Measurements from ENCODE around the gene SIGLEC1.

SIGLEC1 gene

GRCh38 chr20:3686421-3686820, 26.0 kb downstream of the SIGLEC1 start:
- no peak for TF ChIP-seq CTCF (IDR thresholded peaks at IDR 0.05; ENCODE audit: insufficient read depth, low read length)
- no peak for TF ChIP-seq REST (IDR thresholded peaks at IDR 0.05; ENCODE audit: insufficient replicate concordance, low read depth)
- no peak for TF ChIP-seq POLR2AphosphoS5 (IDR thresholded peaks at IDR 0.05; ENCODE audit: low read depth)
- TF ChIP-seq GABPA (IDR thresholded peaks at IDR 0.05; ENCODE audit: low read depth), result no peak
- TF ChIP-seq SPI1 (IDR thresholded peaks at IDR 0.05; ENCODE audit: borderline replicate concordance, low read depth), result no peak
- DNase-seq (ENCODE audit: low read depth in 1 of 2, low spot score in 1 of 2), result no peak
- Histone ChIP-seq H3K4me3 (replicated peaks; ENCODE audit: insufficient read depth, low read length) (no peak overlapping the region), H3K27ac (replicated peaks) (no peak overlapping the region), H3K27me3 (ENCODE audit: insufficient read depth, poor library complexity, severe bottlenecking) (peaks cover 25% of the 10 kb centered on the region)

- Histone ChIP-seq H3K27me3 (ENCODE audit: insufficient read depth, poor library complexity, severe bottlenecking) (peaks cover 36% of the 10 kb centered on the region), H3K27ac (replicated peaks) (no peak overlapping the region), H3K4me3 (replicated peaks; ENCODE audit: insufficient read depth, low read length) (no peak overlapping the region)
- DNase-seq (ENCODE audit: low read depth in 1 of 2, low spot score in 1 of 2), result no peak
- TF ChIP-seq REST (IDR thresholded peaks at IDR 0.05; ENCODE audit: insufficient replicate concordance, low read depth), result no peak
Measured at GRCh38 chr20:3685341-3685740, 27.1 kb downstream of the SIGLEC1 start.

- DNase-seq (ENCODE audit: low read depth in 1 of 2, low spot score in 1 of 2), result no peak
- peaks cover 54% of the 10 kb centered on the region for H3K27me3 ChIP-seq (ENCODE audit: insufficient read depth, poor library complexity, severe bottlenecking)
- no peak within 1 kb of the TSS for H3K4me3 ChIP-seq (replicated peaks; ENCODE audit: insufficient read depth, low read length)
- TF ChIP-seq CTCF (IDR thresholded peaks at IDR 0.05; ENCODE audit: insufficient read depth, low read length) (no peak), POLR2AphosphoS5 (IDR thresholded peaks at IDR 0.05; ENCODE audit: low read depth) (no peak)
- H3K27ac ChIP-seq (replicated peaks), result no peak within 1 kb of the TSS
Measured at GRCh38 chr20:3681931-3682781, 30.2 kb downstream of the SIGLEC1 start, which contains the start of gene ADAM33. Gene ADAM33, minus strand, starts transcription at chr20:3682010. Its CDS starts 6 bp downstream, at chr20:3682004.

GRCh38 chr20:3681352-3681930, 31.0 kb downstream of the SIGLEC1 start:
- H3K27me3 ChIP-seq (ENCODE audit: insufficient read depth, poor library complexity, severe bottlenecking), result peaks cover 55% of the 10 kb centered on the region
- no peak for DNase-seq (ENCODE audit: low read depth in 1 of 2, low spot score in 1 of 2)
- H3K27ac ChIP-seq (replicated peaks), result no peak overlapping the region
- no peak overlapping the region for H3K4me3 ChIP-seq (replicated peaks; ENCODE audit: insufficient read depth, low read length)
- TF ChIP-seq CTCF (IDR thresholded peaks at IDR 0.05; ENCODE audit: insufficient read depth, low read length) (no peak), REST (IDR thresholded peaks at IDR 0.05; ENCODE audit: insufficient replicate concordance, low read depth) (no peak), SPI1 (IDR thresholded peaks at IDR 0.05; ENCODE audit: borderline replicate concordance, low read depth) (no peak), POLR2AphosphoS5 (IDR thresholded peaks at IDR 0.05; ENCODE audit: low read depth) (no peak), GABPA (IDR thresholded peaks at IDR 0.05; ENCODE audit: low read depth) (no peak)
